Measurements from ENCODE around the gene RBM3. TPM values are rescaled to one million over a fixed set of nuclear protein-coding genes. Genes with fewer than 3 reads are reported as not detected.

RBM3 gene
- total RNA-seq, 1 experiment from 2014 or later: 200 TPM

DNA sequence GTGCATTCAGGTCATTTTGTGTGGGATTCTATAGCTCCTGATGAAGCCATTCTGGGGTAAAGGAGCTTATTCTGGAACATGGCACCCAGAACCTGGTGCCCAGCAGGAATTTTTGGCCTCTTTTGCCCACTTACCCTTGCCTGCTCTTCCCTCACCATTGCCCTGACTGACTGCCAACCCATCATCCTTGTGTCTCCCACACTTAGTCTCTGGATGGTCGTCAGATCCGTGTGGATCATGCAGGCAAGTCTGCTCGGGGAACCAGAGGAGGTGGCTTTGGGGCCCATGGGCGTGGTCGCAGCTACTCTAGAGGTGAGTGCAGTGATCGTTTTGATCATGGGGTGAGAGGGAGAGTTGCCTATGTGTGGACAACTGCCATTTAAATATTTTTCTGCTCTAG is 1.8 kb downstream of the RBM3 start:
- no peak for DNase-seq (ENCODE audit: low read depth)

DNA sequence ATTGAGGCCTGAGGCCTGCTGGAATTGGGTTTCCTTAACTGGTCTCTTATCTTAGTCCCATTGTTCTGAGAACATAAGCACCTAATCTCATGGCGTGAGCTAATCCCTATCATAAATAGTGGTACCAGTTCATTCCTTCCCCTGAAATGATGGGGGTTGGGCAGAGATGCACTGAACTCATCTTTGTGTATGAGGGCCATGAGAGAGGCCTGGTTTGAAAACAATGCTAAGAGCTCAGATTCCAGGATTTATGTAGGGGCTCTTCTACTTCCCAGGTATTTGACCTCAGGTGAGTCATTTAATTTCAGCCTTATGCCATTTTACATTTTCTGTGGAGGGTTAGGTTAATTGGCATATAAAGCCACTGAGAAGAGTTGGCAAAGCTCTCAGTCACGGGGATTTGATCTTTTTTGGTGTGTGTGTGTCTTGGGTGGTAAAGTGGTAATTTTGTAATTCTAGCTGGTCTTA is 4.4 kb downstream of the RBM3 start:
- DNase-seq (ENCODE audit: low read depth): peak; percentile 3

DNA sequence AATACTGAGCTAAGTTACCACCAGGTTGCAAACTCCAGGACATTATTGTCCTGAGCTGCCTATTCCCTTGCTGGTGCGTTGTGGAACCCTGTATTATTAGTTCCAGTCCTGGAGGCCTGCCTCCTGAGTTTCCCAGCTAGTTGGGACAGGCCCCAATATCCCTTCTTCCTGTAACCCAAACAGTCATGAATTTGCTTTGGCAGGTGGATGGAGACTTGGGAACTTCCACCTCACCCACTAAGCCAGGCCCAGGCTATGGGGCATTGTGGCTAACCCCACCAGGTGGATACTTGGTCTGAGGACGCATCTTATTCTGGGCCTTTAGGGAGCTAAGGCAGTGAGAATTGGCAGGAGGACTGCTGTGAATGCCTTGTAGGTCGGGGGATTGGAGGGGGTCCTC is 5.0 kb downstream of the RBM3 start:
- peak; percentile 3 for DNase-seq (ENCODE audit: low read depth)

DNA sequence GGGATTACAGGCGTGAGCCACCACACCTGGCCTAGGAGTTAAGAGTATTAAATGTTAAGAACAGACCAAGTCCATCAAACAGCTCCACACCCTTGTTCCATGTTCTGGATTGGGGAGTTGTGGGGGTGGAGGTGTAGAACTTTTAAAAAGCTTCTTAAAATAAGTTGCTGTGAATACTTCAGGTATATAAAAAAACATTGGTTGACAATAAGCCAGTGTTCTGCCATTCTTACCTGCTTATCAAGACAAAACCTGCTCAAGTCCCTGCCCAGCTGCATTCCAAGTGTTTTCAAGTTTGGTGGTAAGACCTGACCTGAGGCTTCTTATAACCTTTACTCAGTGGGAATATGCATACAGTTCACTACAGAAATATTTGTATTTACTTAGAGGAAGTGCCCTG is 6.4 kb downstream of the RBM3 start:
- DNase-seq (ENCODE audit: low read depth): peak; percentile 3

DNA sequence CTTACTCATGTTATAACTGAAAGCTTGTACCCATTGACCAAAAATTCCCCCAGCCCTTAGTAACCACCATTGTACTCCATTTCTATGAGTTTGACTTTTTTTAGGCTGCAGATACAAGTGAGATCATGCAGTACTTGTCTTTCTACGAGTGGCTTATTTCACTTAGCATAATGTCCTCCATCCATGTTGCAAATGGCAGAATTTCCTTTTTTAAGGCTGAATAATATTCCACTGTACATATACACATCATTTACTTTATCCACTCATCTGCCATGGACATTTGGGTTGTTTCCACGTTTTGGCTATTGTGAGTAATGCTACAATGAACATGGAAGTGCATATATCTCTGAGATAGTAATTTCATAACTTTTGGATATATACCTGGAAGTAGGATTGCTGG is 10.4 kb downstream of the RBM3 start:
- DNase-seq (ENCODE audit: low read depth): no peak

DNA sequence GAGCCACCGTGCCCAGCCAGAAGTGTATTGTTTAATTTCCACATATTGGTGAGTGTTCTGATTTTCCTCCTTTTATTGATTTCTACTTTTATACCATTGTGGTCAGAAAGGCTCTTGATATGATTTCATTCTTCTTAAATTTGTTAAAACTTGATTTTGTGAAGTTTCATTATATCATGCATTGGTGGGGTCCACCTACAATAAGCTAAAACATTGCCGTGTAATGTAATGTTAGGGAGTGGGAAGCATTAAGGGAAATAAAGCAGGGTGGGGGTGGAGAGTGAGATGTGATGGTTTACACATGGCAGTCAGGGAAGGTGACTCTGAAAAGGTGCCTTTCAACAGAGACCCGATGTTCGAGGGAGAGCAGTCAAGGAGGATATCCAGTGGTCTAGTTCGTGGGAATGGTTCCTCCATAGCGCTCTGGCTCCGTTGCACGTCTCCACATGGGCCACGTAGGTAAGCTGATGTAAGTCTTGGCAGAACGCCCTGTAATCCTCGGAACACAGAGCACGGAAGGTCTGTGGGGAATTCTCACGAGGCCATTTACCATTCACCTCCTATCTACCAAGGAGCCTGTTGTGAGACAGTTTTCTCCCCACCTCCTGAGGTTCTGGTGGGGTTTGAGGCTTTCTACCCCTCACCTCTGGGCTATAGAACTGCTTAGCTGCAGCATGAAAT is 15.3 kb downstream of the RBM3 start:
- DNase-seq (ENCODE audit: low read depth): no peak

DNA sequence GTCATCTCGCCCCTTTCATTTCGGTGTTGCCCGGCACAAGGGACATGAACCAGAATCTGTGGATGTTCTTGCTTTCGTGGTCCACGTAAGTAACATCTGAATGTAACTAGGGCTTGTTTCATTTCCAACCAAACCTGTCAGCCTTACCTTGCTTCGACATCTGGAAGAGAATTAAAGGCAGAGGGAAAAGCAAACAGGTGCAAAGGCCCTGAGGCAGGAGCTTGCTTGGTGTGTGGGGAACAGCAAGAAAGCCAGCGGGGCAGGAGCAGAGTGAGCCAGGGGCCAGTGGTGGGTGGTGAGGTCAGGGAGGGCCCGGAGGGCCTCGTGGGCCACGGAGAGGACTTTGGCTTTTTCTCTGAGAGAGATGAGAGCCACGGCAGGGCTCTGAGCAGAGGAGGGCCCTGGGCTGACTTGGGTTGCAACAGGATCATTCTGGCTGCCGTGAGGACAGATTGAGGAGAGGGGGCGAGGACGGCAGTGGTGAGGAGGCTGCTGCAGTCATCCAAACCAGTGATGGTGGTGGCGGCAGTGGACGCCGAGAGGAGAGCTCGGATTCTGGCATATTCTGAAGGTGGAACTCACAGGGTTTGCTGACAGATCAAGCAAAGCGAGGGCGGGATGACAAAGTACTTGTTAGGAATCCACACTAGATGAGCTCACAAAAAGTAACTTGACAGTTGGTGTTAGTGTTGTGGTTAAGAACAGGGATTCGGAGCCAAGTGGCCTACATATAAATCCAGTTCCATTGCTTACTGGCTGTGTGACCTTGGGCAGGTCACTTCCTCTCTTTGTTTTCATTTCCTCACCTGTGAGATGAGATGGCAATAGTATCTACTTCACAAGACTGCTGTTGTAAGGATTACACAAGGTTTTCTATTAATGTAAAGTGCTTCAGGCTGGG is 16.2 kb downstream of the RBM3 start:
- DNase-seq (ENCODE audit: low read depth): no peak

DNA sequence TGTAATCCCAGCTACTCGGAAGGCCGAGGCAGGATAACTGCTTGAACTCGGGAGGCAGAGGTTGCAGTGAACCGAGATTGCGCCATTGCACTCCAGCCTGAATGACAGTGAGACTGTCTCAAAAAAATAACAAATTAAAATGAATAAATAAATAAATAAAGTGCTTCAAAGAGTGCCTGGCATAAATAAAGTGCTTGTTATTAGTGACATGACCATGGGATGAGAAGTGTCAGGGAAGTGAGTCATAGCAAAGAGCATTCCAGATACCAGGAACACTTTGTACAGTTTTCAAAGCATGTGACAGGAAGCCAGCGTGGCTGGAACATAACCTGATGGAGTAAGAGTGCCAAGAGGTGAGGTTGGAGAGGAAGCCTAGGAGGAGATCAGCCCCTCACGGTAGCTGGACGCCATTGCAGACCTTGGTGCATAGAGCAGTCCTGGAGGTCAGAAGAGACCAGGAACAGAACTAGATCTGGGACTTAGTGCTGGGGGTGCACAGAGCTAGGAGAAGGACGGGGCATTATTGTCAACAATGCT is 17.0 kb downstream of the RBM3 start:
- DNase-seq (ENCODE audit: low read depth): peak; percentile 77

DNA sequence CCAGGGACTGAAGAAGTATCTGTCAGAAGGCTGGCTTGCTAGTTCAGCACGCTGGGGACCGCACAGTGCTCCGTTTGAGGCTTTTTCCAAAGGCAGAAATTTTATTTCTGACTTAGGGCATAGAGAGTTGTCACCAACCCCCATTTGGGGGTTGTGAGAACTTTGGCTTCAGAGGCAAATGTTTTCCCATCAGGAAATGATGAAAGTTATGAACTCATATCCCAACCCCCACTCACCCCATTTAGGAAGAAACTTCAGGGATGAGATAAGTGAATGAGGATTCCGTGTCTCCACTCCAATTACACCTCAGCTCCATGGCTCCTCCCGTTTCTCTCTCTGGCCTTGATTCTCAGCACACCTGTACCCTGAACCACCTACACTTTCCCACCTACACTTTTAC is 18.7 kb downstream of the RBM3 start:
- DNase-seq (ENCODE audit: low read depth): no peak

DNA sequence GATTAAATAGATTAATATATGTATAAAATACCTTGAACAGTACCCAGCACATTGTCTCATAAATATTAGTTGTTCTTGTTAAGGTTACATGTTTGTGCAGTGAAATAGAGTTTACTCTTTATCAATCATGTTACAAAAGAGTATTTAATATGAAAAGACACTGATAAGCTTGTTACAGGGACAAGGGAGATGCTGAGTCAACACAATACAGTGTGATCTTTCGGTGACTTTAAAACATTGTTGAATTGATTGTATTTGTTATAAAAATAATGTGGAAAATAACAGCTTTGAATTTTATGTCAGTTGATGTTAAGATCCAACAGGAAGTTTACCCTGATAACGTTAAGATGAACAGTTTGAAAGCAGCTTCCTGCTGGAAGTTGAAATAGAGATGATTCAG is 21.6 kb downstream of the RBM3 start:
- no peak for DNase-seq (ENCODE audit: low read depth)

DNA sequence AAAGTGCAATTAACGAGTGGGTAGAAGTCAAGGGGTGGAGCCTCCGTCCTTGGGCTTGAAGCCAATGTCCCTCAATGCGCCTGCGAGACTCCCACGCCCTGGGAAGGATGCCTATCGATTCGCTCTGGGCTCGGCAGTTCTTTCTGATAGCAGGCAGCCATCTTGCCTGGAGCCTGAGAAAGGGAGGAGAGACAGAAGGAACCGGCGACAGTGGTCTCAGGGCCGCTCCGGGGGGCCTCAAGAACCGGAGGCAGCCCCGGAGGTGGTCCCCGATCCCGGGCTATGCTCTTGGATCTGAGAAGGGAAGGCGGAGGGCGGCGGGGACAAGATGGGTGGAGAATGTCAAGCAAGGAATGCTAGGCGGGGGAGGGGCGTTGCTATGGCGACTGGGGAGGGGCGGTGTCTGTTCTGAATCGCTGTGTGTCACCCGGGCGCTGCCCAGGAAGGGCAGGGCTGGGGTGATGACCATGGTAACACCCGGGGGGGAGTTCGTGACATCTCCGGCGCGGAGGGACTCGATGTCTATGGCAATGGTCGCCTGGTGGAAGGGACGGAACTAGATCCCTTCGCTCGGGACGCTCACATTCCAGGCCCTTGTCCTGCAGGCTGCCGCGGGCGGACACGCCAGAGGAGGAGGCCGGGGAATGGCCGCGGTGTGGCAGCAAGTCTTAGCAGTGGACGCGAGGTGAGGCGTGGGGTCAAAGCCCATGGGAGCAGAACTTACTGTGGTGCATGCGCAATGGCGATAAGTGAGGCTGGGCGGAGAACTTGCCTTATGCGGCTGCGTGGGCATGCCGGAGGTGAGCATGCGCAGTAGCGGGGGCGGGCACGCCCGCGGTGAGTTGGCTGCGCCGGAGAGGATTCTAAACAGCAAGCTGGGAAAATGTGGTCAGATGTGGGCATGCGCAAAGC is 23.3 kb downstream of the RBM3 start, which contains the start of gene WDR13:
Gene WDR13, plus strand, starts transcription at position 140 of the 912 bp plus-strand sequence. Its CDS starts 505 bp downstream, at position 645.
- peak; percentile 94 for DNase-seq (ENCODE audit: low read depth)

DNA sequence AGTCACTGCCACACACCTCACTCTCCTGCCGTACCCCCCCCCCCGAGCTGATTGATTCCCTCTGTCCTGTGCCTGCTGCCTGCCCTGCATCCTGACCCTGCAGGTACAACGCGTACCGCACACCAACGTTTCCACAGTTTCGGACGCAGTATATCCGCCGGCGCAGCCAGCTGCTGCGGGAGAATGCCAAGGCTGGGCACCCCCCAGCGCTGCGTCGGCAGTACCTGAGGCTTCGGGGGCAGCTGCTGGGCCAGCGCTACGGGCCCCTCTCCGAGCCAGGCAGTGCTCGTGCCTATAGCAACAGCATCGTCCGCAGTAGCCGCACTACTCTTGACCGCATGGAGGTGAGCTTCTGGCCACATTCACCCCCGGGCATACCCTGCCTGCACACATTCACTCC is 24.3 kb downstream of the RBM3 start:
- no peak for DNase-seq (ENCODE audit: low read depth)

DNA sequence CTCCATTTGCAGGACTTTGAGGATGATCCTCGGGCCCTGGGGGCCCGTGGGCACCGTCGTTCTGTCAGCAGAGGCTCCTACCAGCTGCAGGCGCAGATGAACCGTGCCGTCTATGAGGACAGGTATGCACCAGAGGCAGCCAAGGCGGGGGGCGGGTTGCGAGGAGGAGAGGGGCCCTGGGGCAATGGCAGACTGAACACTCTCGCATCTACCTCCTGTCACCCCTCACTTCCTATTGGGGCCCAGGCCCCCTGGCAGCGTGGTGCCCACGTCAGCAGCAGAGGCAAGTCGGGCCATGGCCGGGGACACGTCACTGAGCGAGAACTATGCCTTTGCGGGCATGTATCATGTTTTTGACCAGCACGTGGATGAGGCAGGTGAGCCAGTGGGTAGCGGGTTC is 25.1 kb downstream of the RBM3 start:
- no peak for DNase-seq (ENCODE audit: low read depth)

DNA sequence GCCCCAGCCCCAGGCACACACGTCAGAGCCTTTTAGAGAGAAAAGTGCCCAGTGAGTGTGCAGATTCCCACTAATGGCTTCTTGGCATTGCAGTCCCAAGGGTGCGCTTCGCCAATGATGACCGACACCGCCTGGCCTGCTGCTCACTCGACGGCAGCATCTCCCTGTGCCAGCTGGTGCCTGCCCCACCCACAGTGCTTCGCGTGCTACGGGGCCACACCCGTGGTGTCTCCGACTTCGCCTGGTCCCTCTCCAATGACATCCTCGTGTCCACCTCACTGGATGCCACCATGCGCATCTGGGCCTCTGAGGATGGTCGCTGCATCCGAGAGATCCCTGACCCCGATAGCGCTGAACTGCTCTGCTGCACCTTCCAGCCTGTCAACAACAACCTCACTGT is 25.9 kb downstream of the RBM3 start:
- no peak for DNase-seq (ENCODE audit: low read depth)

DNA sequence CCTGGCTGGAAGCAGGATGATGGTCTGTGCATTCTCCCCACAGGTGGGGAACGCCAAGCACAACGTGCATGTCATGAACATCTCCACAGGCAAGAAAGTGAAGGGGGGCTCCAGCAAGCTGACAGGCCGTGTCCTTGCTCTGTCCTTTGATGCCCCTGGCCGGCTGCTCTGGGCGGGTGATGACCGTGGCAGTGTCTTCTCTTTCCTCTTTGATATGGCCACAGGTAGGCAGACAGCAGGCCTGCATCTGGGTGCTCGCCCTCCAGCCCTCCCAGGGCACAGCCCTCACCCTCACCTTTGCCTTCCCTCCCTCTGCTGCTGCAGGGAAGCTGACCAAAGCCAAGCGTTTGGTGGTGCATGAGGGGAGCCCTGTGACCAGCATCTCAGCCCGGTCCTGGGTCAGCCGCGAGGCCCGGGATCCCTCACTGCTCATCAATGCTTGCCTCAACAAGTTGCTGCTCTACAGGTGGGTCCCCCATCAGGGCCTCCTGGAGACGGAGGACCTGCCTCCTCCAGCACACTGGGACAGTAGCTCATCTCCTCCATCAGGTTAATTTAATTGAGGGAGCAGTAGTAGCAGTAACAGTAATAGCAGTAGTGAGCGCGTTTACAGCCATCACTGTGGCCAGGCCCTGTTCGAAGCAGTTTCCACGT is 27.6 kb downstream of the RBM3 start:
- DNase-seq (ENCODE audit: low read depth): no peak

DNA sequence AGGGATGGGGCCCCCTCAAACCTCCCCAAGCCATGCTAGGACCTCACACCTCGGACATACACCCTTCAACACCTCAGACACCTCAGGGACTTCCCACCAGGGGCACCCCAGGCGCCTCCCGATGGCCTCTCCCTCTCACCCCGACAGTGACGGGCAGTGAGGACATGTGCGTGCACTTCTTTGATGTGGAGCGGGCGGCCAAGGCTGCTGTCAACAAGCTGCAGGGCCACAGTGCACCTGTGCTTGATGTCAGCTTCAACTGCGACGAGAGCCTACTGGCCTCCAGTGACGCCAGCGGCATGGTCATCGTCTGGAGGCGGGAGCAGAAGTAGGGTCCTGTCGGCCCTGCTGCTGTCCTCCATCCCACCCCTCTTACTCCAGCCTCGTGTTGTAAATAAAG is 30.4 kb downstream of the RBM3 start:
- no peak for DNase-seq (ENCODE audit: low read depth)

DNA sequence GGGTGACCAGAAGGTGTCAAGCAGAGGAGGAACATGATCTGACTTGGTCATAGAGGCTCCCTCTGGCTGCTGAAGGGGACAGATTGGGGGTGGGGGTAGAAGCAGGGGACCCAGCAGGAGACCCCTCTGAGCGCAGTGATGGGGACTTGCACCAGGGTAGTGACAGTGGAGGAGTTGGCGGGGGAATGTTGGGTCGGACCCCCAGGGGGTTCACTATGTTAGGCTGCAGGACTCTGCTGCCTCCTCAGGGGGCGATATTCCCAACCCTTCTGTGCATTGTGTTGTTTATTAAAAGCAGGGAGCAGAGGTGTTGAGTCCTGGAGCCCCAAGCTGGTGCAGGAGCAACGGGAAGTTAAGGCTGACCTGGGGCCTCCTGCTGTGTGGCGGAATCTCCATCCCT is 31.8 kb downstream of the RBM3 start:
- no peak for DNase-seq (ENCODE audit: low read depth)

DNA sequence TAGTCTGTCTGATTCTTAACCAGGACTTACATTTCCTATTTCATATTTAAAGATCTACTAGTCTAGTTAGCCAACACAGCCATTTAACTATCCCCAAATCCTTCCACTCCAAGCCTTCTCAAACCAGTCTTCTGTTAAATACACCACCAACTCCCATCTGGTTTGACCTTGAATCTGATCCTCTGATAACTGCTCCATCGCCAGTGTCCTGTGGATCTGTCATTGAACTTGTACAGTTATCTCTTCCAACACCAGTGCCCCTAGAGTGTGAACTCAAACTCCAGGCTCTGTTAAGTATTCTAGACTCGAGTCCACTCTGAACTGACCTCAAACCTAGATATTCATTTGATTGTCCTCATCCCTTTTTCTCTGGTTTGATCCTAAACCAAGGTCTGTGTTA is 37.4 kb downstream of the RBM3 start:
- DNase-seq (ENCODE audit: low read depth): no peak

DNA sequence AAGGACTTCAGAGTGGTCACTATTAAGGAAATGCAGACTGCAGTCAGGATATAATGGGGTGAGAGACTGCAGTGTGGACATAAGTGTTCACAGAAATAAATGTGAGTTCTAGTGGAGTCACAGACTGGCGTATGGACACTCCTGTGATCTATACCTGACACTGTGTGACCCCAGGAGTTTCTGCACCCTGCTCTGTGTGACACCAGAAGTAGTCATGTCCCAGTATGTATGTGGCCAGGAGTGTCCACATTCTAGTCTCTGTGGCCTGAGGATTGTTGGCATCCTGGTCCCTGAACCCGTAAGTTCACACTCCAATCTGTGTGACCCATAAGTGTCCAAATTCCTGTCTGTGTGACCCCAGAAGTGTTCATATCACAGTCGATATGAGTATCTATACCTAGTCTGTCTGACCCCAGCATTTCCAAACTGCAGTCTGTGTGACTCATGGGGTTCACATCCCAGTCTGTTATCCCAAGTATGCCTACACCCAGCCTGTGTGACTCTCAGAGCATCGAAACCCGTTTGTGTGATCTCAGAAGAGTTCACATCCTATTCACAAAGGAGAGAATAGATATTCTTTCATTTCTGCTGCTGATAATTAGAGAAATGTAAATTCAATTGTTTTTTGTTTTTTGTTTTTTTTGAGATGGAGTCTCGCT is 39.3 kb downstream of the RBM3 start:
- DNase-seq (ENCODE audit: low read depth): no peak

DNA sequence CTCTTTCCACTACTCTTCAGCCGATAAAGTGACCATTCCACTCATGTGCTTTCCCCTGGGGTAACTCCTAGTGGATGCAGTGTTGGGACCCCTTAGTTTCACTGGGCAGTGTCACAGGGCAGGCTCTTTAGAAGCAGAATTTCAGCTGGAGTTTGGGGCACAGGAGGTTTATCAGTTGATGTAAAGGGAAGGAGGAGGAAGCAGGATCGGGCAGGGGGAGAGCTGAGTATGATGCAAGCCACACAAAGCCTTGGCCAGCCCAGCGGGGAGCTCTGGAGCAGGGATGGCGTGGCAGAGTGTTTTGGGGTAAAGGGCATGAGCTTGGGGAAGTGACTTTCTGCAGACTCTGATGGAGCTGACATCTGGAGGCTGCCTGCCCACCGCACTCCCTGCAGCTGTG is 42.3 kb downstream of the RBM3 start:
- DNase-seq (ENCODE audit: low read depth): no peak

Data from RPMI7951 (cell line).